Panc1 (cell line): ENCODE measurements around the gene TLE7. TPM values are rescaled to one million over a fixed set of nuclear protein-coding genes. Genes with fewer than 3 reads are reported as not detected.

Source experiments
- ATAC-seq: fragments of 200-7000 bp; cut with Tn5 transposase; 2 replicates; pipeline ENCODE4 v1.9.1; 2020; ENCODE audit warnings: mild to moderate bottlenecking, moderate library complexity
- BruUV-seq: library from RNA; stranded (reverse); fragments of 400-500 nt; replicated peaks from 2 replicates; lab custom pipeline; 2021; lab: Mats Ljungman, UMichigan
- CTCF ChIA-PET: fragments of 300-600 bp; sonication (Branson Sonifier 250); formaldehyde crosslinking; loops from one replicate; lab custom pipeline; 2022; ENCODE audit warnings: antibody characterized with exemption; lab: Charles Lee
- POLR2A ChIA-PET: fragments of 300-600 bp; sonication (Branson Sonifier 250); formaldehyde crosslinking; loops from one replicate; lab custom pipeline; 2022; ENCODE audit warnings: antibody characterized with exemption; lab: Charles Lee
- DNase-seq: peaks from one replicate; pipeline ENCODE4 v3.0.0-alpha.2; 2010; ENCODE audit warnings: low read depth, low spot score
- H3K27ac ChIP-seq: 2 replicates; pipeline ENCODE4 v1.5.1; 2011; ENCODE audit warnings: mild to moderate bottlenecking, low read length, inconsistent platforms
- H3K27me3 ChIP-seq: fragments of 200-500 bp; sonication (Bioruptor generic); 2 replicates; pipeline ENCODE4 v1.6.0; 2014; ENCODE audit warnings: low read length, inconsistent platforms; ENCODE audit not compliant: control insufficient read depth, insufficient read depth
- H3K36me3 ChIP-seq: fragments of 200-500 bp; sonication (Bioruptor generic); 2 replicates; pipeline ENCODE4 v1.5.1; 2014; ENCODE audit warnings: inconsistent platforms, mild to moderate bottlenecking, low read length, moderate library complexity; ENCODE audit not compliant: control insufficient read depth, insufficient read depth
- H3K4me1 ChIP-seq: 2 replicates; pipeline ENCODE4 v1.5.1; 2011; ENCODE audit warnings: inconsistent platforms, mild to moderate bottlenecking, low read length, moderate library complexity; ENCODE audit not compliant: control insufficient read depth, insufficient read depth
- H3K4me3 ChIP-seq, 2 experiments: 2 replicates each; pipeline ENCODE4 v1.5.1; 2011 to 2012; ENCODE audit warnings: low read depth in 2 of 2, low read length in 2 of 2, mild to moderate bottlenecking in 2 of 2, inconsistent platforms in 1 of 2, moderate library complexity in 1 of 2
- H3K9me3 ChIP-seq: fragments of 200-500 bp; sonication (Bioruptor generic); 2 replicates; pipeline ENCODE4 v1.5.1; 2014; ENCODE audit warnings: low read depth, mild to moderate bottlenecking, inconsistent platforms, low read length, moderate library complexity; ENCODE audit not compliant: control insufficient read depth, insufficient read depth
- CTCF ChIP-seq: fragments of 450-650 bp; IDR thresholded peaks from 2 replicates; pipeline ENCODE4 v1.5.1; 2017; ENCODE audit warnings: mild to moderate bottlenecking
- POLR2AphosphoS5 ChIP-seq: IDR thresholded peaks from 2 replicates; pipeline ENCODE4 v1.6.1; 2012; ENCODE audit warnings: mild to moderate bottlenecking, low read depth, low read length, moderate library complexity
- SIN3A ChIP-seq: IDR thresholded peaks from 2 replicates; pipeline ENCODE4 v1.6.1; 2012; ENCODE audit warnings: low read depth, mild to moderate bottlenecking, low read length, moderate library complexity, borderline replicate concordance; ENCODE audit not compliant: insufficient read depth
- TCF7L2 ChIP-seq: IDR thresholded peaks from 2 replicates; pipeline ENCODE4 v1.6.1; 2011; ENCODE audit warnings: mild to moderate bottlenecking, low read depth, low read length, inconsistent platforms
- in situ Hi-C: cut with HindIII; loops from 2 replicates; pipeline ENCODE4 v1.10.0; 2016; ENCODE audit warnings: low sequenced_read_pairs, low pct_unique_long_range_greater_than_20kb
- intact Hi-C: fragments of 100-400 bp; cut with micrococcal nuclease; formaldehyde crosslinking; loops from one replicate; pipeline ENCODE4 v1.10.0; 2022; ENCODE audit not compliant: unreplicated experiment
- total RNA-seq: library from RNA; stranded (reverse); gene quantifications from one replicate; pipeline ENCODE4 v1.2.1, GENCODE V29; 2021; ENCODE audit not compliant: unreplicated experiment
- TF ChIP-seq, protein P1 (sequence below), 2 experiments: IDR thresholded peaks; 2 replicates each; pipeline ENCODE4 v1.6.1; 2011 to 2012; ENCODE audit warnings: low read depth in 2 of 2, control low read depth in 1 of 2, low read length in 1 of 2, mild to moderate bottlenecking in 1 of 2, moderate library complexity in 1 of 2; ENCODE audit not compliant: insufficient read depth in 1 of 2

The TLE7 gene
- total RNA-seq, 1 experiment from 2014 or later, result not detected

DNA sequence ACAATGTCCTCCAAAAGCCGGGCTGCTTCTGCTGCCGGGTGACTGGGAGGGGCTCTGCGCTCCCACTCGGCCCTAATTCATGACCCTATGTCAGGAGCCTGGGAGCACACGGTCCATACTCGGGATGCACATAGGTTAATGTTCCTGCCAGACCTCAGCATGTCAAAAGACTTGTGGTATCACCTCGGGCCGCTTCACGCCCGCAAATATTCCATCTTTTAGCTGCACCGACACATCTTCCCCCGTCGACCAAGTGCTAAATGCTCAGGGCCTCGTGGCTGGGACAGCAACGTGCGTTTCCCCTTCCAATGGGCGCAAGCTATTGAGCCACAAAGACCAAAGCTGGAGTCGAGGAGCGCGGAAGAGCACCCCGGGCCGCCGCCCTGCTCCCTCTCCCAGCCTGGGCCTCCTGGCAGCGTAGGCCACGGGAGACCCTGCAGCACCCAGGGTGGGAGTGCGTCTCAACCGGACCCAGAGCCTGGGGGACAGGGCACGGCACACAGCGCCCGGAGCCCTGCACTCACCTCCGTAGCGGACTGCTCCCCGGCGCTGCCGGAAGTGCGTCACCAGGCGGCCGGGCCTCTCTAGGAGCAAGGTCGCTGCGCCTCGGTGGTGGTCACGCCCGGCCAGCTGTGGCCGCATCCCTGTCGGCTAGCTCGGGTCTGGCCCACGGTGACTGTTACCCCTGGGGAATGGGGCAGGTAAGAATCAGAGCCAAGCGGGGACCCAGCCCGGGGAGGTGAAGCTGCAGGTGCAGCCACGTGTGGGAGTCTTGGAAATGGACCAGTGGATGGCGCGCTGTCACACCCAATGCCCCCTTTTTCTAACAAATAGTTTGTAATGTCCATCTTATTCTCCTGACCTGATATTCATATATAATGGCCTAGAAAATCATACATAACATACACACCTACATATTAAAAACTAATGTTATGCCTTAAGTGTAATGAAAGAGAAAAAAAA is 20.1 kb upstream of the TLE7 start, which contains the start of gene ZNF23:
TSS of gene ZNF23 (minus strand) at position 562 of the 963 bp plus-strand sequence. CDS start 5,451 bp downstream, outside the sequence.
- ChIA-PET POLR2A (no interaction called here), CTCF (interaction anchor here (0.6 kb wide), 1 partner anchor 439 kb away, joined by 4 read pairs; no protein-coding TSS in a partner anchor)

DNA sequence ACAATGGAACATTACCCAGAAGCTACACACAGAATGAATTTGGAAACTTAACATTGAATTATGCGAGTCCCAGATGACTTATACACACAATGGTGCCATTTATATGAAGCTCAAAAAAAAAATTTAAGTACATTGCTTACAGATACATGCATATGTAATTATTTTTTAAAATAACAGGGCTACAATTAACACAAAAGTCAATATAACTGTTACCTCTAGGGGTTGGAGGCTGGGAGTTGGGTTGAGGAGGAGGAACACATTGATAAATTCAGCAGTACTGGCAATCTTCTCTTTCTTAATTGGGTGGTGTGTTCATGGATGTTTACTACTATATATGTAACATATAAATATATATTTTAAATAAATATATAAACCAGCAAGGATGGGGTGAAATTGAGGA is 19.1 kb upstream of the TLE7 start:
- Histone ChIP-seq H3K4me1 (no peaks in the 10 kb centered on the region; the same call in 1 of the 2 replicates), H3K27me3 (no peaks in the 10 kb centered on the region), H3K4me3 (peak overlapping the region; percentile 89 to 92; a peak in 3 of 4 replicates), H3K27ac (no peak overlapping the region), H3K9me3 (peaks cover 2% of the 10 kb centered on the region; the same call in 1 of the 2 replicates), H3K36me3 (peaks cover 8% of the 10 kb centered on the region; the same call in 1 of the 2 replicates)
- no TSS peak for BruUV-seq
- ATAC-seq (no peak), DNase-seq (no peak)
- in situ Hi-C loops (no loop called here), intact Hi-C loops (no loop called here)
- CTCF ChIA-PET, result no interaction called here
- no peak for TF ChIP-seq CTCF
- TF ChIP-seq, protein P1, sequence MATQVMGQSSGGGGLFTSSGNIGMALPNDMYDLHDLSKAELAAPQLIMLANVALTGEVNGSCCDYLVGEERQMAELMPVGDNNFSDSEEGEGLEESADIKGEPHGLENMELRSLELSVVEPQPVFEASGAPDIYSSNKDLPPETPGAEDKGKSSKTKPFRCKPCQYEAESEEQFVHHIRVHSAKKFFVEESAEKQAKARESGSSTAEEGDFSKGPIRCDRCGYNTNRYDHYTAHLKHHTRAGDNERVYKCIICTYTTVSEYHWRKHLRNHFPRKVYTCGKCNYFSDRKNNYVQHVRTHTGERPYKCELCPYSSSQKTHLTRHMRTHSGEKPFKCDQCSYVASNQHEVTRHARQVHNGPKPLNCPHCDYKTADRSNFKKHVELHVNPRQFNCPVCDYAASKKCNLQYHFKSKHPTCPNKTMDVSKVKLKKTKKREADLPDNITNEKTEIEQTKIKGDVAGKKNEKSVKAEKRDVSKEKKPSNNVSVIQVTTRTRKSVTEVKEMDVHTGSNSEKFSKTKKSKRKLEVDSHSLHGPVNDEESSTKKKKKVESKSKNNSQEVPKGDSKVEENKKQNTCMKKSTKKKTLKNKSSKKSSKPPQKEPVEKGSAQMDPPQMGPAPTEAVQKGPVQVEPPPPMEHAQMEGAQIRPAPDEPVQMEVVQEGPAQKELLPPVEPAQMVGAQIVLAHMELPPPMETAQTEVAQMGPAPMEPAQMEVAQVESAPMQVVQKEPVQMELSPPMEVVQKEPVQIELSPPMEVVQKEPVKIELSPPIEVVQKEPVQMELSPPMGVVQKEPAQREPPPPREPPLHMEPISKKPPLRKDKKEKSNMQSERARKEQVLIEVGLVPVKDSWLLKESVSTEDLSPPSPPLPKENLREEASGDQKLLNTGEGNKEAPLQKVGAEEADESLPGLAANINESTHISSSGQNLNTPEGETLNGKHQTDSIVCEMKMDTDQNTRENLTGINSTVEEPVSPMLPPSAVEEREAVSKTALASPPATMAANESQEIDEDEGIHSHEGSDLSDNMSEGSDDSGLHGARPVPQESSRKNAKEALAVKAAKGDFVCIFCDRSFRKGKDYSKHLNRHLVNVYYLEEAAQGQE (IDR thresholded peaks at IDR 0.05; ENCODE audit: insufficient read depth in 1 of 2, low read depth in 2 of 2, low read length in 1 of 2), result no peak
- no peak for TF ChIP-seq POLR2AphosphoS5
- no peak for TF ChIP-seq SIN3A
- TF ChIP-seq TCF7L2, result no peak
- POLR2A ChIA-PET, result interaction anchor here (0.7 kb wide), 1 partner anchor 23 kb away, joined by 3 read pairs; no protein-coding TSS in a partner anchor

More for the DNA sequence above, 20.1 kb upstream of the TLE7 start, which contains the start of gene ZNF23:
- intact Hi-C loops, result loop anchor here (1.0 kb wide), 1 partner anchor 22 kb away; no protein-coding TSS in a partner anchor
- in situ Hi-C loops, result no loop called here
- Histone ChIP-seq H3K4me3 (peak within 1 kb of the TSS; percentile 89 to 92), H3K9me3 (peaks cover 2% of the 10 kb centered on the region; the same call in 1 of the 2 replicates), H3K27ac (peak within 1 kb of the TSS; percentile 83), H3K4me1 (no peaks in the 10 kb centered on the region; the same call in 1 of the 2 replicates), H3K27me3 (no peaks in the 10 kb centered on the region), H3K36me3 (peaks cover 8% of the 10 kb centered on the region; the same call in 1 of the 2 replicates)
- no peak; the same call in 1 of the 2 replicates for TF ChIP-seq CTCF
- peak; percentile 81 for TF ChIP-seq POLR2AphosphoS5
- TF ChIP-seq, protein P1 (IDR thresholded peaks at IDR 0.05; ENCODE audit: insufficient read depth in 1 of 2, low read depth in 2 of 2, low read length in 1 of 2), result peak in 1 of 2 experiments; percentile 63; a peak in 1 of 4 replicates
- TF ChIP-seq SIN3A, result peak; percentile 72; the same call in 1 of the 2 replicates
- DNase-seq, result no peak
- ATAC-seq, result peak; percentile 100
- BruUV-seq, result TSS peak; percentile 74
